KMS-11 (cell line): ENCODE results near the gene FOXP1.

Experiments
- H2AFZ ChIP-seq: fragments of 200-600 bp; sonication (generic); 2 replicates; pipeline ENCODE4 v1.6.1; 2016; ENCODE audit warnings: antibody characterized with exemption, mixed run types, low read depth
- H3K27ac ChIP-seq: fragments of 200-600 bp; sonication (generic); 2 replicates; pipeline ENCODE4 v1.6.1; 2016; ENCODE audit warnings: mild to moderate bottlenecking, mixed run types
- H3K27me3 ChIP-seq: fragments of 200-600 bp; sonication (generic); 2 replicates; pipeline ENCODE4 v1.6.1; 2017; ENCODE audit warnings: mild to moderate bottlenecking, low read depth, mixed run types, moderate library complexity; ENCODE audit not compliant: insufficient read depth
- H3K36me3 ChIP-seq: fragments of 200-600 bp; sonication (generic); 2 replicates; pipeline ENCODE4 v1.6.1; 2017; ENCODE audit warnings: mild to moderate bottlenecking, mixed run types; ENCODE audit not compliant: insufficient read depth
- H3K4me1 ChIP-seq: fragments of 200-600 bp; sonication (generic); 2 replicates; pipeline ENCODE4 v1.6.1; 2016; ENCODE audit warnings: mild to moderate bottlenecking, low read depth, mixed run types; ENCODE audit not compliant: poor library complexity, severe bottlenecking
- H3K4me2 ChIP-seq: fragments of 200-600 bp; sonication (generic); 2 replicates; pipeline ENCODE4 v1.7.0; 2016; ENCODE audit warnings: mild to moderate bottlenecking, mixed run types
- H3K4me3 ChIP-seq: fragments of 200-600 bp; sonication (generic); IDR thresholded peaks from 2 replicates; pipeline ENCODE4 v1.6.1; 2017; ENCODE audit warnings: low read depth, low read length, mixed read lengths; ENCODE audit not compliant: insufficient read depth
- H3K79me2 ChIP-seq: fragments of 200-600 bp; sonication (generic); 2 replicates; pipeline ENCODE4 v1.6.1; 2016; ENCODE audit warnings: low read depth, mixed run types; ENCODE audit not compliant: insufficient read depth
- H3K9ac ChIP-seq: fragments of 200-600 bp; sonication (generic); 2 replicates; pipeline ENCODE4 v1.6.1; 2016; ENCODE audit warnings: mild to moderate bottlenecking, mixed run types
- H4K20me1 ChIP-seq: fragments of 200-600 bp; sonication (generic); 2 replicates; pipeline ENCODE4 v1.6.1; 2016; ENCODE audit warnings: mild to moderate bottlenecking, mixed run types; ENCODE audit not compliant: insufficient read depth
- CTCF ChIP-seq: fragments of 200-600 bp; sonication (generic); conservative IDR thresholded peaks from 2 replicates; pipeline ENCODE4 v1.6.1; 2017; ENCODE audit warnings: low read depth, mild to moderate bottlenecking, antibody characterized with exemption, low read length, moderate library complexity, mixed read lengths

The FOXP1 gene

DNA sequence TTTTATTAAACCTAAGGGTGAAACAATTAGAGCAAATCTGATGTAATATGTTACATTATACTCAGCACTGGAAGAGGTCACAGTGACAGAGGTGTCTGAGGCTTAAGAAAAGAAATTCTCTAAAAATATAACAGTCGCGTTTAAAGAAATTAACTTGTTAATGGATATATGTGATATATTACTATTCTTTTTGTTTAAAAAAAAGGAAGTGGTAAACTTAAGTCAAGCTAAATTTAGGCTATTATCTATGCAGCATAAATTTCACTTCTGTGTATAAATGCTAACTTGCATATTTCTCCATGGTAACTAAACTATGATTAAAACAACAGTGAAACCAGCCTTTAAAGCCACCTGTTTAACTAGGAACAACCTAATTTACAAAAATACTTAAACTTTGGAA, 191.3 kb downstream of the FOXP1 start:
- Histone ChIP-seq H3K4me3 (no peak overlapping the region), H2AFZ (no peak overlapping the region), H3K4me1 (peaks cover 44% of the 10 kb centered on the region), H3K9ac (peak overlapping the region; percentile 15; the same call in 1 of the 2 replicates), H3K4me2 (peak overlapping the region; percentile 62), H3K79me2 (no peaks in the 10 kb centered on the region), H3K36me3 (no peaks in the 10 kb centered on the region), H4K20me1 (no peaks in the 10 kb centered on the region), H3K27ac (peak overlapping the region; percentile 44), H3K27me3 (no peaks in the 10 kb centered on the region)
- TF ChIP-seq CTCF = no peak

GRCh38 chr3:71391361-71391760, 192.2 kb downstream of the FOXP1 start:
- no peak overlapping the region for H3K9ac ChIP-seq
- H3K4me1 ChIP-seq = peaks cover 44% of the 10 kb centered on the region
- H3K27ac ChIP-seq = no peak overlapping the region
- no peaks in the 10 kb centered on the region for H4K20me1 ChIP-seq
- H3K4me3 ChIP-seq = no peak overlapping the region
- H3K36me3 ChIP-seq = no peaks in the 10 kb centered on the region
- H3K4me2 ChIP-seq = peak overlapping the region; percentile 76; the same call in 1 of the 2 replicates
- H3K27me3 ChIP-seq = no peaks in the 10 kb centered on the region
- no peak for TF ChIP-seq CTCF
- H2AFZ ChIP-seq = no peak overlapping the region
- H3K79me2 ChIP-seq = no peaks in the 10 kb centered on the region

DNA sequence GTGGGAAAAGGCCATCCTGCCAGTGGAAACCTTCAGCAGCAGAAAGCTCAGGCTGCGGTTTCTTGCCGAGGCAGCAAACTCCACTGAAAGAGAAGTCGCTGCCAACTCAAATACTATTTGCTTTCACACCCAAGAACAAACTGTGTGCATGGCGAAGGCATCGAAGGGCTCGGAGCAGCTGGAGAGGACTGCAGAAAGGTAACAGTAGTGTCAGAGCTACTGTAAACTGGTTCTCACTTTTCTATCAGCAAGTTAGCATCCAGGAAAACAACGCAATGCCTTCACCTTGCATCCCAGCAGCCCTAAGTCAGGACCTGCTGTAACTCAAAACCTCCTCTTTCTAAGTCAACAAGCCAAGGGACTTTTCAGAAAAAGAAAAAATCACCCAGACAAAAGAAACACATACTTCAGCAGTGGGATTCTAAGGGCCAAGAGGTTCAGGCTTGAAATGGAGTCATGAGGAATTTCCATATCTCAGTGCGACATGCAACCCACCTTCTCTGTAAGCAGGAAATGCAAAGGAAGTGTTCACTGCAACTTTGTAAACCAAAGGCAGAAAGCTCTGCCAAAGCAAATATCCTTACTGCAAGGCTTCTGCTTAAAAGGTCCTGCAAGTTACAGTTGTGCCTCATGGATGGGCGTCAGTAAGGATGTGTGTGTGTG, 193.5 kb downstream of the FOXP1 start:
- TF ChIP-seq CTCF = no peak
- Histone ChIP-seq H3K4me3 (peak overlapping the region; percentile 56), H3K27ac (peak overlapping the region; percentile 82), H3K4me1 (peaks cover 44% of the 10 kb centered on the region), H3K36me3 (no peaks in the 10 kb centered on the region), H4K20me1 (no peaks in the 10 kb centered on the region), H3K79me2 (no peaks in the 10 kb centered on the region), H3K27me3 (no peaks in the 10 kb centered on the region), H3K9ac (peak overlapping the region; percentile 44; the same call in 1 of the 2 replicates), H3K4me2 (peak overlapping the region; percentile 76), H2AFZ (peak overlapping the region; percentile 66)

- Histone ChIP-seq H3K4me1 (peaks cover 44% of the 10 kb centered on the region), H3K9ac (no peak overlapping the region), H3K27ac (peak overlapping the region; percentile 82; the same call in 1 of the 2 replicates), H3K27me3 (no peaks in the 10 kb centered on the region), H4K20me1 (no peaks in the 10 kb centered on the region), H3K36me3 (no peaks in the 10 kb centered on the region), H3K4me2 (peak overlapping the region; percentile 76), H2AFZ (no peak overlapping the region), H3K79me2 (no peaks in the 10 kb centered on the region), H3K4me3 (no peak overlapping the region)
- TF ChIP-seq CTCF = no peak
Observed at GRCh38 chr3:71389191-71389590, 194.3 kb downstream of the FOXP1 start.
